Glutamatergic neuron (in vitro differentiated cells): ENCODE measurements around the gene MYL10. TPM values are rescaled to one million over a fixed set of nuclear protein-coding genes. Genes with fewer than 3 reads are reported as not detected.

Source experiments
- DNase-seq: peaks from one replicate; pipeline ENCODE4 v3.0.0; 2022
- H3K27ac Mint-ChIP-seq: one replicate; pipeline ENCODE4 v1.8.0; 2020; ENCODE audit warnings: mild to moderate bottlenecking, mixed read lengths, inconsistent platforms; ENCODE audit not compliant: unreplicated experiment
- H3K27me3 Mint-ChIP-seq: one replicate; pipeline ENCODE4 v1.8.0; 2020; ENCODE audit warnings: mild to moderate bottlenecking, moderate library complexity, mixed read lengths, inconsistent platforms; ENCODE audit not compliant: unreplicated experiment
- H3K36me3 Mint-ChIP-seq: one replicate; pipeline ENCODE4 v1.8.0; 2020; ENCODE audit warnings: mild to moderate bottlenecking, mixed read lengths, inconsistent platforms; ENCODE audit not compliant: unreplicated experiment
- H3K4me1 Mint-ChIP-seq: one replicate; pipeline ENCODE4 v1.8.0; 2020; ENCODE audit warnings: mild to moderate bottlenecking, low read depth, mixed read lengths, inconsistent platforms; ENCODE audit not compliant: unreplicated experiment
- H3K4me3 Mint-ChIP-seq: one replicate; pipeline ENCODE4 v1.8.0; 2020; ENCODE audit warnings: mild to moderate bottlenecking, mixed read lengths, inconsistent platforms; ENCODE audit not compliant: unreplicated experiment
- H3K9me3 Mint-ChIP-seq: one replicate; pipeline ENCODE4 v1.8.0; 2020; ENCODE audit warnings: mild to moderate bottlenecking, moderate library complexity, mixed read lengths, inconsistent platforms; ENCODE audit not compliant: unreplicated experiment
- total RNA-seq: library from RNA; stranded (reverse); fragmentation: NEBNext Ultra II Directional; extraction: Animal tissue kit (Norgen Biotek cat#: 25700); gene quantifications from one replicate; pipeline ENCODE4 v1.2.1, GENCODE V29; 2021; ENCODE audit not compliant: unreplicated experiment
- TF ChIP-seq, protein P1 (sequence below): fragments of 200-600 bp; sonication (generic); IDR thresholded peaks from one replicate; pipeline ENCODE4 v1.5.0; 2021; ENCODE audit not compliant: partially characterized antibody, unreplicated experiment

MYL10 gene
- total RNA-seq, 1 donor from 2014 or later, result not detected

DNA sequence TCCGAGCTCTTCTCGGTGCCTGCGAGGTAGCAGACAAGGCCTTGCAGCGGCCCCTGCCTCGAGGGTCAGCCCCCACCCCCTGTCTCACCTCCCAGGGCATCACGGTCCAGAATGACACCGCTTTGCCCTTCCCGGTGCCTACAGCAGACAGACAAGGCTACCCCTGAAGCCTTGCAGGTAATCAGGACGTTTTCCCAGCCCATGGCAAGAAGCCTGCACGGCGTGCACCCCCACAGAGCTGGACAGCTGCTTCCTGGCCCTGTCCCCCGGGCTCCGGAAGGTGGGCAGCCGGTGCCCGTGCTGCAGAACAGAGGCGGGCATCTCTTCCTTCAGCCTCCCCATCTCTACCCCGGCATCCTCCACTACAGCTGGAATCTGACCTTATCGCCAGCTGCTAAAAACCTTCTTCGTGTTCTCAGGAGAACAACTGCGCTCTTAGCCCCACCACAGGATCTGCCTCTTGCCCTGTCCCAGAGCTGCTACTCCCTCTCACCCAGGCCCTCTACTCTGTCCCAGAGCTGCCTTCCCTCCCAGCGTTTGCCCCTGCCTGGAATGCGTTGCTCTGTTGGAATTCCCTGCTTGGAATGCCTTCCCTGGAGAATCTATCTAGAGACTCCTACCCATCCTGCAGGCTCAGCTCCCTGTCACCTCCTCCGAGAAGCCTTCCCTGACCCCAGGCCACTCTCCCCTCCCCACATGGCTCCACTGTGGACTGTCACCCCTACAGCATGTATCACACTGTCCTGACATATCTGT lies 4.7 kb downstream of the MYL10 start:
- H3K27me3 Mint-ChIP-seq, result peaks cover 19% of the 10 kb centered on the region
- no peaks in the 10 kb centered on the region for H3K36me3 Mint-ChIP-seq
- no peak overlapping the region for H3K4me3 Mint-ChIP-seq
- TF ChIP-seq, protein P1, sequence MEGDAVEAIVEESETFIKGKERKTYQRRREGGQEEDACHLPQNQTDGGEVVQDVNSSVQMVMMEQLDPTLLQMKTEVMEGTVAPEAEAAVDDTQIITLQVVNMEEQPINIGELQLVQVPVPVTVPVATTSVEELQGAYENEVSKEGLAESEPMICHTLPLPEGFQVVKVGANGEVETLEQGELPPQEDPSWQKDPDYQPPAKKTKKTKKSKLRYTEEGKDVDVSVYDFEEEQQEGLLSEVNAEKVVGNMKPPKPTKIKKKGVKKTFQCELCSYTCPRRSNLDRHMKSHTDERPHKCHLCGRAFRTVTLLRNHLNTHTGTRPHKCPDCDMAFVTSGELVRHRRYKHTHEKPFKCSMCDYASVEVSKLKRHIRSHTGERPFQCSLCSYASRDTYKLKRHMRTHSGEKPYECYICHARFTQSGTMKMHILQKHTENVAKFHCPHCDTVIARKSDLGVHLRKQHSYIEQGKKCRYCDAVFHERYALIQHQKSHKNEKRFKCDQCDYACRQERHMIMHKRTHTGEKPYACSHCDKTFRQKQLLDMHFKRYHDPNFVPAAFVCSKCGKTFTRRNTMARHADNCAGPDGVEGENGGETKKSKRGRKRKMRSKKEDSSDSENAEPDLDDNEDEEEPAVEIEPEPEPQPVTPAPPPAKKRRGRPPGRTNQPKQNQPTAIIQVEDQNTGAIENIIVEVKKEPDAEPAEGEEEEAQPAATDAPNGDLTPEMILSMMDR, result no peak
- DNase-seq, result no peak
- no peak overlapping the region for H3K27ac Mint-ChIP-seq
- peaks cover 29% of the 10 kb centered on the region for H3K4me1 Mint-ChIP-seq
- peaks cover 12% of the 10 kb centered on the region for H3K9me3 Mint-ChIP-seq

DNA sequence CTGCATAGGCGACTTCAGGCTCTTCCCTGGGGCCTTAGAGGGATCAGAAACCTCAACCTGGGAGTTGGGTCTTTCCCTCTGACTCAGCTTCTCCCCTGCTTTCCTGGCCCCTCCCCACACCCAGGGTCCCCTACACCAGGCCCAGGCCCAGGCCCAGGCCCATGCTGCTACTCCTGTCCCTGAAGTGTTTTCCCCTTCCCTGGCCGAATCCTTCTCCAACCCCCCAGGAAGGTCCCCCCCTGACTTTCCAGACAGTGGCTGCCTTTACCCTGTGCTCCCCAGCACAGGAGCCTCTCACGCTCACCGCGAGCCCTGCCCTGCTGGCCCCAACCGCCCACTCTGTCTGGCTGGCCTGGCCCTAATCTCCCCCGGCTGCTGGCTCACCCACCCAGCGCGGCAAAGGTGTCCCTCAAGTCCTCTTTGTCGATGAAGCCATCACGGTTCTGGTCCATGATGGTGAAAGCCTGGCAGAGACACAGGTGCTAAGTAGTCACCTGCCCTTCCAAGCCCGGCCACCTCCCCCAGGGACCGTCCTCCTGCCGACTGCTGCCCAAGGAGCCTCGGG lies 6.4 kb downstream of the MYL10 start:
- Mint-ChIP-seq H3K9me3 (peaks cover 3% of the 10 kb centered on the region), H3K4me1 (peaks cover 22% of the 10 kb centered on the region), H3K27me3 (peaks cover 14% of the 10 kb centered on the region), H3K4me3 (no peak overlapping the region), H3K27ac (no peak overlapping the region), H3K36me3 (no peaks in the 10 kb centered on the region)
- DNase-seq, result no peak
- TF ChIP-seq, protein P1, result no peak

- TF ChIP-seq, protein P1, result no peak
- H3K9me3 Mint-ChIP-seq, result peaks cover 3% of the 10 kb centered on the region
- H3K4me3 Mint-ChIP-seq, result no peak overlapping the region
- no peak overlapping the region for H3K27ac Mint-ChIP-seq
- no peaks in the 10 kb centered on the region for H3K36me3 Mint-ChIP-seq
- H3K4me1 Mint-ChIP-seq, result peaks cover 19% of the 10 kb centered on the region
- DNase-seq, result no peak
- H3K27me3 Mint-ChIP-seq, result peaks cover 17% of the 10 kb centered on the region
These were observed 8.1 kb downstream of the MYL10 start for GRCh38 chr7:101620991-101621390.

GRCh38 chr7:101620395-101620794 lies 8.7 kb downstream of the MYL10 start:
- H3K36me3 Mint-ChIP-seq, result no peaks in the 10 kb centered on the region
- H3K9me3 Mint-ChIP-seq, result peaks cover 3% of the 10 kb centered on the region
- no peak overlapping the region for H3K27ac Mint-ChIP-seq
- H3K27me3 Mint-ChIP-seq, result peaks cover 14% of the 10 kb centered on the region
- peaks cover 13% of the 10 kb centered on the region for H3K4me1 Mint-ChIP-seq
- DNase-seq, result no peak
- TF ChIP-seq, protein P1, result no peak
- H3K4me3 Mint-ChIP-seq, result no peak overlapping the region

GRCh38 chr7:101618916-101619315 lies 10.2 kb downstream of the MYL10 start:
- Mint-ChIP-seq H3K4me1 (peaks cover 12% of the 10 kb centered on the region), H3K36me3 (no peaks in the 10 kb centered on the region), H3K27ac (no peak overlapping the region), H3K27me3 (peaks cover 8% of the 10 kb centered on the region), H3K9me3 (peaks cover 3% of the 10 kb centered on the region), H3K4me3 (no peak overlapping the region)
- no peak for DNase-seq
- TF ChIP-seq, protein P1, result no peak
